A172 (cell line): ENCODE data around the gene RNF224. TPM values are rescaled to one million over a fixed set of nuclear protein-coding genes. Genes with fewer than 3 reads are reported as not detected.

Source experiments
- DNase-seq: peaks from one replicate; pipeline ENCODE4 v3.0.0-alpha.2; 2015; ENCODE audit warnings: low spot score
- total RNA-seq: library from RNA; depleted of rRNA; stranded (reverse); fragments of >200 nt; shearing (Covaris generic); gene quantifications from 2 replicates; pipeline ENCODE4 v1.2.3, GENCODE V29; 2014

The RNF224 gene
- total RNA-seq, 1 experiment from 2014 or later, result 1.1 TPM

GRCh38 chr9:137254624-137255447 is 27.5 kb downstream of the RNF224 start, which contains the start of gene NELFB:
TSS of gene NELFB (plus strand) at chr9:137255327.
- DNase-seq, result peak; percentile 84

GRCh38 chr9:137255448-137256114 is 28.3 kb downstream of the RNF224 start:
- DNase-seq, result peak; percentile 41

GRCh38 chr9:137256362-137256761 is 29.1 kb downstream of the RNF224 start:
- DNase-seq, result no peak

GRCh38 chr9:137256856-137257255 is 29.6 kb downstream of the RNF224 start:
- DNase-seq, result no peak

GRCh38 chr9:137262173-137262908 is 35.0 kb downstream of the RNF224 start:
- DNase-seq, result peak; percentile 60

GRCh38 chr9:137262909-137263285 is 35.6 kb downstream of the RNF224 start:
- DNase-seq, result no peak

GRCh38 chr9:137263506-137263905 is 36.2 kb downstream of the RNF224 start:
- DNase-seq, result no peak

- DNase-seq, result no peak
Observed at GRCh38 chr9:137264067-137264466, 36.8 kb downstream of the RNF224 start.

GRCh38 chr9:137265496-137266161 is 38.3 kb downstream of the RNF224 start:
- DNase-seq, result no peak

GRCh38 chr9:137266162-137266527 is 38.8 kb downstream of the RNF224 start:
- no peak for DNase-seq

- no peak for DNase-seq
Observed at GRCh38 chr9:137266585-137267453, 39.5 kb downstream of the RNF224 start.

GRCh38 chr9:137267933-137268355 is 40.6 kb downstream of the RNF224 start:
- DNase-seq, result no peak

GRCh38 chr9:137268538-137269201 is 41.4 kb downstream of the RNF224 start:
- no peak for DNase-seq

GRCh38 chr9:137269231-137269772 is 42.0 kb downstream of the RNF224 start:
- peak; percentile 83 for DNase-seq

GRCh38 chr9:137270929-137271695 is 43.8 kb downstream of the RNF224 start:
- DNase-seq, result no peak

GRCh38 chr9:137271696-137272076 is 44.4 kb downstream of the RNF224 start:
- no peak for DNase-seq

- DNase-seq, result no peak
Observed at GRCh38 chr9:137272241-137273094, 45.2 kb downstream of the RNF224 start.

- no peak for DNase-seq
Observed at GRCh38 chr9:137273095-137273490, 45.8 kb downstream of the RNF224 start.
